K562 (cell line): ENCODE measurements around the gene FBLN2.

ENCODE experiments used
- HDAC2 ChIP-seq: fragments of 450-650 bp; IDR thresholded peaks from 2 replicates; pipeline ENCODE4 v1.6.1; 2016; ENCODE audit warnings: mild to moderate bottlenecking
- PHF21A ChIP-seq: fragments of 450-650 bp; IDR thresholded peaks from 2 replicates; pipeline ENCODE4 v1.6.1; 2017; ENCODE audit warnings: low read depth, borderline replicate concordance
- POLR2AphosphoS5 ChIP-seq: IDR thresholded peaks from 2 replicates; pipeline ENCODE4 v1.6.1; 2011; ENCODE audit warnings: mild to moderate bottlenecking, low read depth, low read length, moderate library complexity; ENCODE audit not compliant: control insufficient read depth, insufficient read depth
- TF ChIP-seq, protein P1 (sequence below): sonication (generic); formaldehyde crosslinking; IDR thresholded peaks from 2 replicates; pipeline ENCODE4 v1.8.0; 2022; ENCODE audit warnings: mild to moderate bottlenecking, low read depth, missing genetic modification reagents

DNA sequence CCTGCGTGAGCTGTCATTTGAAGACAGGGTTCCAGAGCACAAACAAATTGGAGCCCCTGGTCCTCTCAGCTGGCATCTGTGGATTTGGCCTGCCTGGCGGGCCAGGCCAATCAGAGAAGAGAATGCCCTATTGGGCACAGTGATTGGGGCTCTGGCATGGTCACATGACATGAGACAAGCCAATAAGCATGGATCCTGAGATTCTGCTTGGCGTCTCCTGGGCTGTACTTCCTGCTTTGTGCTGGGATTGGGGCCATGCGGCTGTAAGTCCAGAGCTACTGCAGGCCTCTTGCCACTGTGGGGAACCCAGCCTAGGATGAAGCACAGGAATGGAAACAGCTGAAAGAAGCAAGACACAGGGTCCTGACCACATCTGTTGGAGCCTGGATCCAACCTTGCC is 121.4 kb downstream of the FBLN2 start:
- TF ChIP-seq HDAC2: no peak
- TF ChIP-seq PHF21A: no peak
- no peak for TF ChIP-seq POLR2AphosphoS5
- TF ChIP-seq, protein P1, sequence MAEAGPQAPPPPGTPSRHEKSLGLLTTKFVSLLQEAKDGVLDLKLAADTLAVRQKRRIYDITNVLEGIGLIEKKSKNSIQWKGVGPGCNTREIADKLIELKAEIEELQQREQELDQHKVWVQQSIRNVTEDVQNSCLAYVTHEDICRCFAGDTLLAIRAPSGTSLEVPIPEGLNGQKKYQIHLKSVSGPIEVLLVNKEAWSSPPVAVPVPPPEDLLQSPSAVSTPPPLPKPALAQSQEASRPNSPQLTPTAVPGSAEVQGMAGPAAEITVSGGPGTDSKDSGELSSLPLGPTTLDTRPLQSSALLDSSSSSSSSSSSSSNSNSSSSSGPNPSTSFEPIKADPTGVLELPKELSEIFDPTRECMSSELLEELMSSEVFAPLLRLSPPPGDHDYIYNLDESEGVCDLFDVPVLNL (CRISPR knock-in tag): no peak
